OCI-LY1 (cell line): ENCODE results near the gene PCDHGA12.

Experiments used
- H2AFZ ChIP-seq: fragments of 200-600 bp; sonication (generic), shearing (Covaris generic); 2 replicates; pipeline ENCODE4 v1.6.0; 2014; ENCODE audit warnings: antibody characterized with exemption, mild to moderate bottlenecking, low read length
- H3F3A ChIP-seq: fragments of 200-600 bp; sonication (generic), shearing (Covaris generic); 2 replicates; pipeline ENCODE4 v1.6.0; 2014; ENCODE audit warnings: mild to moderate bottlenecking, antibody characterized with exemption, low read length, moderate library complexity; ENCODE audit not compliant: insufficient read depth
- H3K27ac ChIP-seq: fragments of 200-600 bp; sonication (generic); 2 replicates; pipeline ENCODE4 v1.5.1; 2014; ENCODE audit warnings: low read length, mixed run types, mild to moderate bottlenecking, low read depth; ENCODE audit not compliant: poor library complexity, severe bottlenecking
- H3K27me3 ChIP-seq: fragments of 200-600 bp; sonication (generic); 2 replicates; pipeline ENCODE4 v1.6.0; 2014; ENCODE audit warnings: antibody characterized with exemption, mild to moderate bottlenecking, low read length, moderate library complexity; ENCODE audit not compliant: insufficient read depth
- H3K36me3 ChIP-seq: fragments of 200-600 bp; sonication (generic); 2 replicates; pipeline ENCODE4 v1.6.1; 2014; ENCODE audit warnings: mild to moderate bottlenecking, antibody characterized with exemption, low read length, moderate library complexity, mixed read lengths; ENCODE audit not compliant: insufficient read depth
- H3K4me1 ChIP-seq: fragments of 200-600 bp; sonication (generic); 2 replicates; pipeline ENCODE4 v1.5.1; 2014; ENCODE audit warnings: mild to moderate bottlenecking, low read length, moderate library complexity; ENCODE audit not compliant: insufficient read depth, severe bottlenecking
- H3K4me2 ChIP-seq: fragments of 200-600 bp; sonication (generic), shearing (Covaris generic); 2 replicates; pipeline ENCODE4 v1.6.1; 2014; ENCODE audit warnings: low read length
- H3K4me3 ChIP-seq: fragments of 200-600 bp; sonication (generic); 2 replicates; pipeline ENCODE4 v1.5.1; 2014; ENCODE audit warnings: low read length, low read depth, mild to moderate bottlenecking, mixed read lengths; ENCODE audit not compliant: poor library complexity, severe bottlenecking
- H3K79me2 ChIP-seq: fragments of 200-600 bp; shearing (Covaris generic); 2 replicates; pipeline ENCODE4 v1.6.1; 2016; ENCODE audit warnings: mixed run types, low read length, mixed read lengths; ENCODE audit not compliant: insufficient read depth
- H3K9ac ChIP-seq: fragments of 200-600 bp; sonication (generic), shearing (Covaris generic); 2 replicates; pipeline ENCODE4 v1.6.1; 2014; ENCODE audit warnings: mild to moderate bottlenecking, low read length, mixed read lengths
- H3K9me2 ChIP-seq: fragments of 200-600 bp; sonication (generic), shearing (Covaris generic); 2 replicates; pipeline ENCODE4 v1.6.1; 2014; ENCODE audit warnings: low read depth, mild to moderate bottlenecking, low read length, mixed read lengths
- H3K9me3 ChIP-seq: fragments of 200-600 bp; shearing (Covaris generic); 2 replicates; pipeline ENCODE4 v1.6.1; 2014; ENCODE audit warnings: low read length, mixed read lengths
- H4K20me1 ChIP-seq: fragments of 200-600 bp; sonication (generic), shearing (Covaris generic); 2 replicates; pipeline ENCODE4 v1.6.0; 2016; ENCODE audit warnings: mild to moderate bottlenecking, low read length; ENCODE audit not compliant: insufficient read depth
- CTCF ChIP-seq: fragments of 200-600 bp; sonication (generic), shearing (Covaris generic); IDR thresholded peaks from 2 replicates; pipeline ENCODE4 v1.5.1; 2017; ENCODE audit warnings: mild to moderate bottlenecking, antibody characterized with exemption, low read length, moderate library complexity, mixed read lengths
- EZH2 ChIP-seq: fragments of 200-600 bp; sonication (generic), shearing (Covaris generic); IDR thresholded peaks from 2 replicates; pipeline ENCODE4 v1.8.0; 2017; ENCODE audit warnings: borderline replicate concordance, mixed run types, mild to moderate bottlenecking, antibody characterized with exemption, low read length, moderate library complexity, mixed read lengths

Gene PCDHGA12

DNA sequence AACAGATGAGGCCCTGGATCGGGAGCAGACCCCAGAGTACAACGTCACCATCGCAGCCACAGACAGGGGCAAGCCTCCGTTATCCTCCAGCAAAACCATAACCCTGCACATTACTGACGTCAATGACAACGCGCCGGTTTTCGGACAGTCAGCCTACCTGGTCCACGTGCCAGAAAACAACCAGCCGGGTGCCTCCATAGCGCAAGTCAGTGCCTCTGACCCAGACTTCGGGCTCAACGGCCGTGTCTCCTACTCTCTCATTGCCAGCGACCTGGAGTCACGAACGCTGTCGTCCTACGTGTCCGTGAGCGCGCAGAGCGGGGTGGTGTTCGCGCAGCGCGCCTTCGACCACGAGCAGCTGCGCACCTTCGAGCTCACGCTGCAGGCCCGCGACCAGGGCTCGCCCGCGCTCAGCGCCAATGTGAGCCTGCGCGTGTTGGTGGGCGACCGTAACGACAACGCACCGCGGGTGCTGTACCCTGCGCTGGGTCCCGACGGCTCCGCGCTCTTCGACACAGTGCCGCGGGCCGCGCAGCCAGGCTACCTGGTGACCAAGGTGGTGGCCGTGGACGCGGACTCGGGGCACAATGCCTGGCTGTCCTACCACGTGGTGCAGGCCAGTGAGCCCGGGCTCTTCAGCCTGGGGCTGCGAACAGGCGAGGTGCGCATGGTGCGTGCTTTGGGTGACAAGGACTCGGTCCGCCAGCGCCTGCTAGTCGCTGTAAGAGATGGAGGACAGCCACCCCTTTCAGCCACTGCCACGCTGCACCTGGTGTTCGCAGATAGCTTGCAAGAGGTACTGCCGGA lies 11.0 kb upstream of the PCDHGA12 start:
- no peak overlapping the region for H3K4me3 ChIP-seq

GRCh38 chr5:141420855-141421488 lies 9.3 kb upstream of the PCDHGA12 start, which contains the start of gene PCDHGA11:
Gene PCDHGA11, plus strand, starts transcription at chr5:141421051. Its CDS starts 177 bp downstream, at chr5:141421228.
- no peak within 1 kb of the TSS for H3K9ac ChIP-seq
- TF ChIP-seq EZH2 (no peak), CTCF (no peak)
- H3K9me3 ChIP-seq: peaks cover 23% of the 10 kb centered on the region
- H3K4me2 ChIP-seq: no peak within 1 kb of the TSS
- no peaks in the 10 kb centered on the region for H3K9me2 ChIP-seq
- H3K27ac ChIP-seq: no peak within 1 kb of the TSS
- no peaks in the 10 kb centered on the region for H3K36me3 ChIP-seq
- H3K4me3 ChIP-seq: no peak within 1 kb of the TSS
- no peaks in the 10 kb centered on the region for H3K4me1 ChIP-seq
- H3K27me3 ChIP-seq: no peaks in the 10 kb centered on the region
- no peaks in the 10 kb centered on the region for H3F3A ChIP-seq
- H3K79me2 ChIP-seq: no peaks in the 10 kb centered on the region
- no peak within 1 kb of the TSS for H2AFZ ChIP-seq
- no peaks in the 10 kb centered on the region for H4K20me1 ChIP-seq

More for the DNA sequence above, 11.0 kb upstream of the PCDHGA12 start:
- Histone ChIP-seq H3K27ac (no peak overlapping the region), H3K27me3 (no peaks in the 10 kb centered on the region), H3F3A (no peaks in the 10 kb centered on the region), H3K79me2 (no peaks in the 10 kb centered on the region), H3K9ac (no peak overlapping the region), H3K4me1 (no peaks in the 10 kb centered on the region), H3K36me3 (no peaks in the 10 kb centered on the region), H2AFZ (no peak overlapping the region), H3K9me3 (peaks cover 26% of the 10 kb centered on the region), H4K20me1 (no peaks in the 10 kb centered on the region), H3K4me2 (no peak overlapping the region), H3K9me2 (no peaks in the 10 kb centered on the region)
- TF ChIP-seq CTCF (no peak), EZH2 (no peak)

GRCh38 chr5:141421489-141421855 lies 8.8 kb upstream of the PCDHGA12 start:
- Histone ChIP-seq H3K79me2 (no peaks in the 10 kb centered on the region), H3K4me1 (no peaks in the 10 kb centered on the region), H3F3A (no peaks in the 10 kb centered on the region), H3K27ac (no peak overlapping the region), H2AFZ (no peak overlapping the region), H3K4me2 (no peak overlapping the region), H3K4me3 (no peak overlapping the region), H3K9ac (no peak overlapping the region), H3K36me3 (no peaks in the 10 kb centered on the region), H3K9me3 (peaks cover 23% of the 10 kb centered on the region), H3K9me2 (no peaks in the 10 kb centered on the region), H4K20me1 (no peaks in the 10 kb centered on the region), H3K27me3 (no peaks in the 10 kb centered on the region)
- TF ChIP-seq CTCF (no peak), EZH2 (no peak)
